Mesothelial cell of epicardium (in vitro differentiated cells): ENCODE results near the gene ALOX5AP. TPM values are rescaled to one million over a fixed set of nuclear protein-coding genes. Genes with fewer than 3 reads are reported as not detected.

ENCODE experiments used
- DNase-seq, 2 experiments: peaks; one replicate each; pipeline ENCODE4 v3.0.0; 2021; ENCODE audit warnings: low spot score in 2 of 2; ENCODE audit not compliant: unreplicated experiment in 2 of 2
- H3K27ac Mint-ChIP-seq: 2 replicates; pipeline ENCODE4 v1.8.0; 2021; ENCODE audit warnings: mixed read lengths
- H3K27me3 Mint-ChIP-seq: 2 replicates; pipeline ENCODE4 v1.8.0; 2021; ENCODE audit warnings: low read depth, mixed read lengths
- H3K36me3 Mint-ChIP-seq: 2 replicates; pipeline ENCODE4 v1.8.0; 2021; ENCODE audit warnings: mixed read lengths
- H3K4me1 Mint-ChIP-seq: 2 replicates; pipeline ENCODE4 v1.8.0; 2021; ENCODE audit warnings: mixed read lengths
- H3K4me3 Mint-ChIP-seq: 2 replicates; pipeline ENCODE4 v1.8.0; 2021; ENCODE audit warnings: mild to moderate bottlenecking, moderate library complexity, mixed read lengths
- H3K9me3 Mint-ChIP-seq: 2 replicates; pipeline ENCODE4 v1.8.0; 2021; ENCODE audit warnings: mixed read lengths
- CTCF ChIP-seq: fragments of 200-600 bp; sonication (generic); IDR thresholded peaks from one replicate; pipeline ENCODE4 v1.5.0; 2021; ENCODE audit warnings: antibody characterized with exemption; ENCODE audit not compliant: unreplicated experiment
- total RNA-seq: library from RNA; stranded (reverse); gene quantifications from 3 replicates; pipeline ENCODE4 v1.2.1, GENCODE V29; 2021

ALOX5AP gene
- total RNA-seq, 1 donor from 2014 or later = 0.25 TPM

GRCh38 chr13:30804474-30804873 is 69.1 kb downstream of the ALOX5AP start:
- Mint-ChIP-seq H3K27ac (no peak overlapping the region), H3K4me3 (no peak overlapping the region), H3K9me3 (no peaks in the 10 kb centered on the region), H3K36me3 (no peaks in the 10 kb centered on the region), H3K4me1 (peaks cover 33% of the 10 kb centered on the region), H3K27me3 (no peaks in the 10 kb centered on the region)
- peak; percentile 18 for TF ChIP-seq CTCF
- no peak for DNase-seq

- no peak for DNase-seq
- no peaks in the 10 kb centered on the region for H3K9me3 Mint-ChIP-seq
- peak overlapping the region; percentile 93 for H3K27ac Mint-ChIP-seq
- H3K36me3 Mint-ChIP-seq = no peaks in the 10 kb centered on the region
- peaks cover 26% of the 10 kb centered on the region for H3K4me1 Mint-ChIP-seq
- TF ChIP-seq CTCF = no peak
- no peaks in the 10 kb centered on the region for H3K27me3 Mint-ChIP-seq
- no peak overlapping the region for H3K4me3 Mint-ChIP-seq
Observed at GRCh38 chr13:30805132-30805537, 69.8 kb downstream of the ALOX5AP start.

- peak in 1 of 2 experiments; percentile 55 for DNase-seq
- H3K27ac Mint-ChIP-seq = peak overlapping the region; percentile 93
- no peak overlapping the region for H3K4me3 Mint-ChIP-seq
- H3K9me3 Mint-ChIP-seq = no peaks in the 10 kb centered on the region
- H3K4me1 Mint-ChIP-seq = peaks cover 27% of the 10 kb centered on the region
- H3K36me3 Mint-ChIP-seq = no peaks in the 10 kb centered on the region
- no peaks in the 10 kb centered on the region for H3K27me3 Mint-ChIP-seq
- TF ChIP-seq CTCF = no peak
Observed at GRCh38 chr13:30805603-30806011, 70.3 kb downstream of the ALOX5AP start.

- peaks cover 32% of the 10 kb centered on the region for H3K4me1 Mint-ChIP-seq
- TF ChIP-seq CTCF = no peak
- no peaks in the 10 kb centered on the region for H3K36me3 Mint-ChIP-seq
- DNase-seq = no peak
- H3K27me3 Mint-ChIP-seq = no peaks in the 10 kb centered on the region
- H3K4me3 Mint-ChIP-seq = no peak overlapping the region
- peak overlapping the region; percentile 79 for H3K27ac Mint-ChIP-seq
- no peaks in the 10 kb centered on the region for H3K9me3 Mint-ChIP-seq
Observed at GRCh38 chr13:30806784-30807183, 71.4 kb downstream of the ALOX5AP start.

- no peak overlapping the region for H3K27ac Mint-ChIP-seq
- H3K9me3 Mint-ChIP-seq = no peaks in the 10 kb centered on the region
- H3K4me1 Mint-ChIP-seq = peaks cover 32% of the 10 kb centered on the region
- no peaks in the 10 kb centered on the region for H3K36me3 Mint-ChIP-seq
- H3K27me3 Mint-ChIP-seq = no peaks in the 10 kb centered on the region
- no peak for TF ChIP-seq CTCF
- H3K4me3 Mint-ChIP-seq = no peak overlapping the region
- DNase-seq = no peak
Observed at GRCh38 chr13:30807392-30807791, 72.0 kb downstream of the ALOX5AP start.

GRCh38 chr13:30808600-30808999 is 73.3 kb downstream of the ALOX5AP start:
- DNase-seq = no peak
- peaks cover 4% of the 10 kb centered on the region for H3K9me3 Mint-ChIP-seq
- no peaks in the 10 kb centered on the region for H3K36me3 Mint-ChIP-seq
- no peak overlapping the region for H3K27ac Mint-ChIP-seq
- no peaks in the 10 kb centered on the region for H3K27me3 Mint-ChIP-seq
- no peak for TF ChIP-seq CTCF
- H3K4me3 Mint-ChIP-seq = no peak overlapping the region
- peaks cover 23% of the 10 kb centered on the region for H3K4me1 Mint-ChIP-seq
